Uterus (tissue), 2 donors: Measurements from ENCODE around the gene TLCD3A.

Experiments used
- POLR2A ChIP-seq, 2 donors: fragments of 450-650 bp; IDR thresholded peaks; one replicate each; pipeline ENCODE4 v1.6.1; 2016; ENCODE audit warnings: antibody characterized with exemption in 2 of 2, mild to moderate bottlenecking in 1 of 2, moderate library complexity in 1 of 2
- TF ChIP-seq, protein P1 (sequence below), 4 experiments: fragments of 200-600 bp in 2 of 4; fragments of 450-650 bp in 2 of 4; sonication (generic) in 2 of 4; IDR thresholded peaks; one replicate each; pipeline ENCODE4 v1.5.1; 2016 to 2019; ENCODE audit warnings: antibody characterized with exemption in 4 of 4, mild to moderate bottlenecking in 2 of 4, moderate library complexity in 1 of 4

GRCh38 chr17:733743-734142 is 1.3 kb downstream of the TLCD3A start:
- TF ChIP-seq, protein P1, sequence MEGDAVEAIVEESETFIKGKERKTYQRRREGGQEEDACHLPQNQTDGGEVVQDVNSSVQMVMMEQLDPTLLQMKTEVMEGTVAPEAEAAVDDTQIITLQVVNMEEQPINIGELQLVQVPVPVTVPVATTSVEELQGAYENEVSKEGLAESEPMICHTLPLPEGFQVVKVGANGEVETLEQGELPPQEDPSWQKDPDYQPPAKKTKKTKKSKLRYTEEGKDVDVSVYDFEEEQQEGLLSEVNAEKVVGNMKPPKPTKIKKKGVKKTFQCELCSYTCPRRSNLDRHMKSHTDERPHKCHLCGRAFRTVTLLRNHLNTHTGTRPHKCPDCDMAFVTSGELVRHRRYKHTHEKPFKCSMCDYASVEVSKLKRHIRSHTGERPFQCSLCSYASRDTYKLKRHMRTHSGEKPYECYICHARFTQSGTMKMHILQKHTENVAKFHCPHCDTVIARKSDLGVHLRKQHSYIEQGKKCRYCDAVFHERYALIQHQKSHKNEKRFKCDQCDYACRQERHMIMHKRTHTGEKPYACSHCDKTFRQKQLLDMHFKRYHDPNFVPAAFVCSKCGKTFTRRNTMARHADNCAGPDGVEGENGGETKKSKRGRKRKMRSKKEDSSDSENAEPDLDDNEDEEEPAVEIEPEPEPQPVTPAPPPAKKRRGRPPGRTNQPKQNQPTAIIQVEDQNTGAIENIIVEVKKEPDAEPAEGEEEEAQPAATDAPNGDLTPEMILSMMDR (IDR thresholded peaks at IDR 0.05), result no peak
- TF ChIP-seq POLR2A (IDR thresholded peaks at IDR 0.05), result no peak
